T-cell (primary cell): ENCODE data around the gene NLRP4. TPM values are rescaled to one million over a fixed set of nuclear protein-coding genes. Genes with fewer than 3 reads are reported as not detected.

Experiments used
- ATAC-seq, 4 experiments: fragments of 200-7000 bp in 3 of 4; fragments of 150-1000 bp in 1 of 4; cut with Tn5 transposase; replicated peaks in 1 of 4; 1 replicate in 3 of 4; 2 replicates in 1 of 4; pipeline ENCODE4 v1.10.0; 2021; ENCODE audit warnings: moderate library complexity in 3 of 4, mild to moderate bottlenecking in 2 of 4, moderate number of reproducible peaks in 1 of 4
- CTCF ChIA-PET, 2 donors: fragments of 300-600 bp; sonication (Branson Sonifier 250); formaldehyde crosslinking; loops; one replicate each; lab custom pipeline; 2022; ENCODE audit warnings: antibody characterized with exemption in 2 of 2; lab: Charles Lee
- POLR2A ChIA-PET, 2 donors: fragments of 300-600 bp; sonication (Branson Sonifier 250); formaldehyde crosslinking; loops; one replicate each; lab custom pipeline; 2022; ENCODE audit warnings: antibody characterized with exemption in 2 of 2; lab: Charles Lee
- DNase-seq, 35 experiments: peaks; one replicate each; pipeline versions ENCODE4 v3.0.0 to v3.0.0-alpha.2; 2013 to 2023
- H3K27ac ChIP-seq: one replicate; pipeline ENCODE4 v1.5.1; 2013; ENCODE audit warnings: low read length
- H3K27me3 ChIP-seq, 2 experiments: replicated peaks in 1 of 2; 1 replicate in 1 of 2; 2 replicates in 1 of 2; pipeline versions ENCODE4 v1.6.1 to v1.7.0; 2013; ENCODE audit warnings: low read length in 1 of 2, mixed read lengths in 1 of 2; ENCODE audit not compliant: control insufficient read depth in 2 of 2, insufficient read depth in 2 of 2; ENCODE audit errors: extremely low read depth in 1 of 2
- H3K36me3 ChIP-seq, 2 donors: 1 replicate in 1 of 2; 2 replicates in 1 of 2; pipeline versions ENCODE4 v1.6.1 to v1.7.0; 2013; ENCODE audit warnings: low read length in 1 of 2; ENCODE audit not compliant: control insufficient read depth in 2 of 2, insufficient read depth in 1 of 2; ENCODE audit errors: extremely low read depth in 1 of 2
- H3K4me1 ChIP-seq, 2 experiments: 1 replicate in 1 of 2; 2 replicates in 1 of 2; pipeline versions ENCODE4 v1.6.1 to v1.7.0; 2013; ENCODE audit warnings: low read length in 2 of 2, mixed read lengths in 1 of 2; ENCODE audit not compliant: insufficient read depth in 2 of 2, control insufficient read depth in 1 of 2; ENCODE audit errors: extremely low read depth in 1 of 2
- H3K4me3 ChIP-seq, 2 donors: 1 replicate in 1 of 2; 2 replicates in 1 of 2; pipeline versions ENCODE4 v1.5.1 to v1.7.0; 2013; ENCODE audit warnings: mild to moderate bottlenecking in 2 of 2, low read length in 1 of 2, moderate library complexity in 1 of 2; ENCODE audit not compliant: control insufficient read depth in 1 of 2; ENCODE audit errors: extremely low read depth in 1 of 2
- H3K9me3 ChIP-seq: 2 replicates; pipeline ENCODE4 v1.7.0; 2013
- H3K27ac Mint-ChIP-seq, 2 donors: one replicate each; pipeline ENCODE4 v1.8.0; 2020 to 2021; ENCODE audit warnings: mild to moderate bottlenecking in 2 of 2, mixed read lengths in 2 of 2
- H3K27me3 Mint-ChIP-seq, 2 donors: one replicate each; pipeline ENCODE4 v1.8.0; 2021 to 2022; ENCODE audit warnings: mixed read lengths in 2 of 2
- H3K36me3 Mint-ChIP-seq: one replicate; pipeline ENCODE4 v1.8.0; 2021; ENCODE audit warnings: mixed read lengths
- H3K4me1 Mint-ChIP-seq, 3 donors: one replicate each; pipeline ENCODE4 v1.8.0; 2020 to 2022; ENCODE audit warnings: mixed read lengths in 3 of 3, mild to moderate bottlenecking in 1 of 3
- H3K4me3 Mint-ChIP-seq, 3 donors: one replicate each; pipeline ENCODE4 v1.8.0; 2020 to 2022; ENCODE audit warnings: mild to moderate bottlenecking in 3 of 3, mixed read lengths in 3 of 3, moderate library complexity in 3 of 3
- H3K9me3 Mint-ChIP-seq, 3 donors: one replicate each; pipeline ENCODE4 v1.8.0; 2020 to 2022; ENCODE audit warnings: mixed read lengths in 3 of 3
- WGBS: methylation state at CpG from one replicate; pipeline ENCODE4 v1.1.5; 2013; ENCODE audit warnings: missing lambda C conversion rate; ENCODE audit not compliant: insufficient coverage; 5-methylcytosine and 5-hydroxymethylcytosine counted together
- total RNA-seq, 35 experiments: library from RNA in 6 of 35; stranded (reverse) in 6 of 35; fragments of 120-200 nt in 1 of 35; gene quantifications; one replicate each; pipeline versions ENCODE4 v1.2.1 to v1.2.4 and lab custom pipeline; 2013 to 2026

Gene NLRP4
- total RNA-seq, 5 donors from 2014 or later (not counting 1 experiment from before 2014, with no cell fraction given), result not detected

- H3K9me3 Mint-ChIP-seq, result peaks cover 5 to 14% (median 13%) of the 10 kb centered on the region in 3 donors
Measured at GRCh38 chr19:55811340-55811739, 25.0 kb upstream of the NLRP4 start.

GRCh38 chr19:55812449-55812848 lies 23.9 kb upstream of the NLRP4 start:
- Histone ChIP-seq H3K36me3 (no peaks in the 10 kb centered on the region), H3K27ac (no peak overlapping the region), H3K9me3 (no peaks in the 10 kb centered on the region), H3K4me1 (no peaks in the 10 kb centered on the region), H3K4me3 (no peak overlapping the region), H3K27me3 (peaks cover 0 to 9% of the 10 kb centered on the region in 2 experiments)
- ATAC-seq, result no peak
- Mint-ChIP-seq H3K27me3 (peaks cover 0 to 33% of the 10 kb centered on the region in 2 donors), H3K4me3 (no peak overlapping the region), H3K36me3 (no peaks in the 10 kb centered on the region), H3K4me1 (peaks cover 0 to 4% (median 4%) of the 10 kb centered on the region in 3 donors), H3K9me3 (peaks cover 2 to 6% (median 3%) of the 10 kb centered on the region in 3 donors), H3K27ac (no peak overlapping the region)
- CTCF ChIA-PET, result no interaction called here
- WGBS, result 33% methylated on average over 1 of the region's 7 CpGs
- POLR2A ChIA-PET, result no interaction called here
- DNase-seq, result no peak

More at GRCh38 chr19:55811340-55811739, 25.0 kb upstream of the NLRP4 start:
- no peak overlapping the region for H3K27ac Mint-ChIP-seq
- H3K4me3 Mint-ChIP-seq, result no peak overlapping the region
- peaks cover 0 to 9% of the 10 kb centered on the region in 2 experiments for H3K27me3 ChIP-seq
- H3K36me3 ChIP-seq, result no peaks in the 10 kb centered on the region
- ATAC-seq (no peak), DNase-seq (no peak)
- no peak overlapping the region for H3K27ac ChIP-seq
- H3K4me3 ChIP-seq, result no peak overlapping the region
- H3K9me3 ChIP-seq, result no peaks in the 10 kb centered on the region
- ChIA-PET POLR2A (no interaction called here), CTCF (no interaction called here)
- 60% methylated on average over 1 of the region's 3 CpGs for WGBS
- no peaks in the 10 kb centered on the region for H3K4me1 ChIP-seq
- no peaks in the 10 kb centered on the region for H3K36me3 Mint-ChIP-seq
- peaks cover 0 to 4% (median 4%) of the 10 kb centered on the region in 3 donors for H3K4me1 Mint-ChIP-seq
- H3K27me3 Mint-ChIP-seq, result peaks cover 5 to 24% of the 10 kb centered on the region in 2 donors

- no peak for DNase-seq
- ChIA-PET CTCF (no interaction called here), POLR2A (no interaction called here)
- peaks cover 3 to 33% of the 10 kb centered on the region in 2 donors for H3K27me3 Mint-ChIP-seq
- H3K4me1 Mint-ChIP-seq, result peaks cover 0 to 4% (median 4%) of the 10 kb centered on the region in 3 donors
- H3K9me3 ChIP-seq, result no peaks in the 10 kb centered on the region
- H3K27ac ChIP-seq, result no peak overlapping the region
- no peak overlapping the region for H3K27ac Mint-ChIP-seq
- no peaks in the 10 kb centered on the region for H3K36me3 Mint-ChIP-seq
- no CpG with 5 or more reads among the region's 5 CpGs for WGBS
- peaks cover 0 to 4% (median 0%) of the 10 kb centered on the region in 3 donors for H3K9me3 Mint-ChIP-seq
- no peak for ATAC-seq
- no peaks in the 10 kb centered on the region for H3K36me3 ChIP-seq
- no peak overlapping the region for H3K4me3 Mint-ChIP-seq
- no peak overlapping the region for H3K4me3 ChIP-seq
- H3K27me3 ChIP-seq, result peaks cover 0 to 9% of the 10 kb centered on the region in 2 experiments
- H3K4me1 ChIP-seq, result no peaks in the 10 kb centered on the region
Measured at GRCh38 chr19:55813906-55814305, 22.4 kb upstream of the NLRP4 start.

- 71% methylated on average over 3 of the region's 3 CpGs for WGBS
- Mint-ChIP-seq H3K27ac (no peak overlapping the region), H3K36me3 (no peaks in the 10 kb centered on the region), H3K4me1 (no peaks in the 10 kb centered on the region), H3K4me3 (no peak overlapping the region), H3K9me3 (peaks cover 0 to 4% (median 2%) of the 10 kb centered on the region in 3 donors), H3K27me3 (peaks cover 6 to 13% of the 10 kb centered on the region in 2 donors)
- CTCF ChIA-PET, result no interaction called here
- no peaks in the 10 kb centered on the region for H3K36me3 ChIP-seq
- ATAC-seq, result no peak
- POLR2A ChIA-PET, result no interaction called here
- DNase-seq, result no peak
- H3K4me3 ChIP-seq, result no peak overlapping the region
- no peaks in the 10 kb centered on the region for H3K27me3 ChIP-seq
- H3K9me3 ChIP-seq, result no peaks in the 10 kb centered on the region
- no peak overlapping the region for H3K27ac ChIP-seq
- H3K4me1 ChIP-seq, result no peaks in the 10 kb centered on the region
Measured at GRCh38 chr19:55820037-55820436, 16.3 kb upstream of the NLRP4 start.

- WGBS, result 56% methylated on average over 4 of the region's 5 CpGs
- Mint-ChIP-seq H3K27ac (no peak overlapping the region), H3K27me3 (peaks cover 0 to 4% of the 10 kb centered on the region in 2 donors), H3K4me3 (no peak overlapping the region), H3K36me3 (no peaks in the 10 kb centered on the region), H3K4me1 (no peaks in the 10 kb centered on the region), H3K9me3 (peaks cover 0 to 4% (median 0%) of the 10 kb centered on the region in 3 donors)
- Histone ChIP-seq H3K4me1 (no peaks in the 10 kb centered on the region), H3K4me3 (no peak overlapping the region), H3K27me3 (no peaks in the 10 kb centered on the region), H3K27ac (no peak overlapping the region), H3K36me3 (no peaks in the 10 kb centered on the region), H3K9me3 (no peaks in the 10 kb centered on the region)
- POLR2A ChIA-PET, result no interaction called here
- CTCF ChIA-PET, result no interaction called here
- no peak for DNase-seq
- ATAC-seq, result no peak
Measured at GRCh38 chr19:55830656-55831055, 5.7 kb upstream of the NLRP4 start.

- ATAC-seq (no peak), DNase-seq (no peak)
- no peak within 1 kb of the TSS for H3K4me3 Mint-ChIP-seq
- H3K36me3 Mint-ChIP-seq, result no peaks in the 10 kb centered on the region
- H3K4me3 ChIP-seq, result no peak within 1 kb of the TSS
- 85% methylated on average over 7 of the region's 10 CpGs for WGBS
- no peak within 1 kb of the TSS for H3K27ac Mint-ChIP-seq
- ChIA-PET POLR2A (no interaction called here), CTCF (no interaction called here)
- peaks cover 0 to 2% of the 10 kb centered on the region in 2 experiments for H3K27me3 ChIP-seq
- H3K4me1 ChIP-seq, result no peaks in the 10 kb centered on the region
- H3K9me3 ChIP-seq, result no peaks in the 10 kb centered on the region
- peaks cover 0 to 4% of the 10 kb centered on the region in 2 donors for H3K27me3 Mint-ChIP-seq
- no peaks in the 10 kb centered on the region for H3K4me1 Mint-ChIP-seq
- H3K27ac ChIP-seq, result no peak within 1 kb of the TSS
- no peaks in the 10 kb centered on the region for H3K36me3 ChIP-seq
- H3K9me3 Mint-ChIP-seq, result peaks cover 0 to 4% (median under 1%) of the 10 kb centered on the region in 3 donors
Measured at GRCh38 chr19:55831846-55832245, 4.5 kb upstream of the NLRP4 start, which contains the start of gene NLRP11. NLRP11 (minus strand) TSS chr19:55831999; CDS start chr19:55818174, 13,825 bp downstream.
